GOT3 (cell line): Measurements from ENCODE around the gene TUSC2.

ENCODE experiments used
- DNase-seq: peaks from one replicate; lab custom pipeline; 2025; ENCODE audit warnings: mixed read lengths; lab: John Stamatoyannopoulos, UW

The TUSC2 gene

DNA sequence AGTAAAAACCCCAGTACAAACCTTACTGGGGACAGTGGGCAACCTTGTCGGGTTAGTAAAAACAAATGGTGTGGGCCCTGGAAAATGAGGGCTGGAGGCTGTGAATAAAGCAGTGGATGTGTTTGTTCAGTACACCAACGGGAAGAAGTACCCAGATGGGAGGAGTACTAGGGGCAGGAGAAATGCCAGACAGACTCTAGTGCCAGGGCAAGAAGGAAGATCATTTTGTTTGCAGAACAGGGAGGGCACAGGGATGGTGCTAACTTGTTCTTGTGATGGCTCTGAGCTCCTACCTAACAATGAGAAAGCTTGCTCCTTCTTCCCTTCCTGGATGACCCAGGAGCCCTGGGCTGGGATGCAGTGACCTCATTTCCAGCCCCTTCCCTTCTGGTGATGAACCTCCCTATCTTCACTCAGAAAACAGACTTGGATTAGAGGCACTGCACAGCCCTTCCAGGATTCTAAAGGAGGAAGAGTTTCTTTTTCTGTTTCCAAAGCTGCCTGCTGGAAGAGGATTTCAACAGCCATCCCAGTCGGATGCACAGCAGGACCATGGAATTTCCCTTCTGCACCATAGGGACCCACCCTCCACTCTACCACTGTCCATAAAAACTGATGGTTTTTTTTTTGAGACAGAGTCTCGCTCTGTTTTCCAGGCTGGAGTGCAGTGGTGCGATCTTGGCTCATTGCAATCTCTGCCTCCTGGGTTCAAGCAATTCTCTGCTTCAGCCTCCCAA is 6.5 kb upstream of the TUSC2 start:
- DNase-seq, result no peak

- DNase-seq, result no peak
Measured at GRCh38 chr3:50333744-50334328, 5.8 kb upstream of the TUSC2 start.

GRCh38 chr3:50331364-50331907 is 3.4 kb upstream of the TUSC2 start:
- no peak for DNase-seq

DNA sequence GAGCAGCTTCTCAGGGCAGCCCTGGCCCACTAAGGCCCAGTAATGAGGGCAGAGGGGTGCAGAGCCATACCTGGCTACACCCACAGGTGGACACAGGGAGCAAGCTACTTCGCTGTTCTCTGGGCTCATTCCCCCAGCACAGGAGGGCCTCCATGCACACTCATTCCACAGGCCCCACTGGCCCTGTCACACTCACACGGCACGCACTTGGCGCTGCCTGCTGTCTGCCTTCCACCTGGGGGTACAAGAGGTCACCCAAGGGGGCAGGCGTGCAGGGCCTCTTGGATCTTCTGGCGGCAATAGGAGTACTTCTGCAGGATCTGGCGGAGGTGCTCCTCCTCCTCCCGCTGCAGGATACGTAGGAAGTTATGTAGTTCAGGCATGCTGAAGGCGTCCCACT is 2.3 kb upstream of the TUSC2 start:
- DNase-seq, result no peak

DNA sequence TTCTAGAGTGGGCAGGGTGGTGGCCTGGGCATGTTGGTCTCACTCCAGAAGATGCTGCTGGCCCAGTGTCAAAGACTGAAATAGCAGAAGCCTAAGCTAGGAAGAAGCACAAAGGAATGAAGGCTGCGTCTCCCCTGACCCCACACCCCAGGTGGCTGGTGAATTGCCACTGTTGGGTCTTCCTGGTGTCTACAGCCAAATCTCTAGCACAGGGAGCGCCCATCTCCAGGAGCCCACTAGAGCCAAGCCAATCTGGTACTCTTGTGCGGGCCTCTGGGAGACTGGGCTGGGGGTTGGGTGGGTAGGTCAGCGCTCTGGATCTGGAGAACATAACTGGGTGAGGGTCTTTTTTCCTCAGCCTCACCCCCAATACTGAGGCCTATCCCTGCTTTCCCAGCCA is 894 bp downstream of the TUSC2 start:
- no peak for DNase-seq

- DNase-seq, result no peak
Measured at GRCh38 chr3:50326182-50326541, 1.9 kb downstream of the TUSC2 start.

DNA sequence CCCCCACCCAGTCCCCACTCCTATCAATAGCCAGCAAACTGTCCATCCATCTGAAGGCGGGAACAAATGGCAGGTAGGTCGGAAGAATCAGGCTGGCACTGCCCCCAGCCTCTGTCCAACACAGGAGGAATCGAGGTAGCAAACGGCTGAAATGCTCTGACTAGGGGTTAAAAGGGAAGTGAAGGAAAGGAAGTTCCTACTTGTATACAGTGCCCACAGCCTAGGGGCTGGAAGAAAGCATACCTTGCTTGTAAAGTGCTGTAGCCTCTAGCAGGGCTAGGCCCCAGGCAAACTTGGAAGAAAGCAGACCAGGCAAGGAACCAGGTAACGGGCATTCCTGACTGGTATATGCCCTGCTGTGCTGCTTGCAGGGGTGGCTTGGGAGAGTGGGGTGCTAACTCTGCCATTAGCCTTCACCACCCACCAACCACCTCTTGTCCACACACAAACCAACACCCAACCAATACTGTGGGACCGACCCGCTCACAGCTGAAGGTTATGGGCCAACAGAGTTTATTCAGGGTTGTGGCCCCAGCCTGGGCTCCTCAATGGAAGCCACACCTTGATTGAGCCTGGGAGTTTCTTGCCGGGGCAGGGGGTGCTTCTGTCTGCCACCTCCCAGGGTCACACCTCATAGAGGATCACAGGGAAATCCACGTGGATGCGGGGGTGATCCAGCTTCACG is 2.4 kb downstream of the TUSC2 start:
- DNase-seq, result no peak

- no peak for DNase-seq
Measured at GRCh38 chr3:50325113-50325480, 2.9 kb downstream of the TUSC2 start.

- no peak for DNase-seq
Measured at GRCh38 chr3:50324351-50325112, 3.5 kb downstream of the TUSC2 start.

- DNase-seq, result no peak
Measured at GRCh38 chr3:50323614-50324199, 4.3 kb downstream of the TUSC2 start.

DNA sequence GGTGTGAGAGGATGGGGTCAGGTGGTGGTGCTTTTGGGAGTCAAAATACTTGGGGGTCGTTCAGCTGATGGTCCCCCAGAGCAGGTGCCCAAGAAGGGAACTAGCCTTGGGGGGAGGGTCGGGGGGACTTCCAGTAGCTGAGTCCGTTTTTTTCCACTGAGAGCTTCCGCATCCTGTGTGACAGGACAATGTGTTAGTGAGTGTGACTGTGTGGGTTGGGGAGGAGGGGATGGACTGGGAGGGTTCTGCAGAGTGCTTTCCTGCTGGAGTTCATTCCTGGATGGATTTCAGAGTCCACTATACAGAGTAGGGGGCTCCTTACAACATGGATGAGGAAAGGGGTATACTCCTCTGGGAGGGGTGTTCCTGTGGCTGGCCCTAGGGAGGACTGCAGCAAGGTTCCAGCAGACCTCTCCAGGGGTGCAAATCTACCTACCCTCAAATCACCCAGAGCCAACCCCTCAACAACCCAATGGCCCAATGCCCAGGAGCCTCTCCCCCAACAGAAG is 4.9 kb downstream of the TUSC2 start:
- DNase-seq, result no peak

GRCh38 chr3:50322386-50323091 is 5.5 kb downstream of the TUSC2 start, which contains the start of gene HYAL2:
HYAL2 (minus strand) TSS chr3:50322745; CDS start chr3:50320489, 2,256 bp downstream.
- DNase-seq, result no peak

- DNase-seq, result no peak
Measured at GRCh38 chr3:50322115-50322385, 6.0 kb downstream of the TUSC2 start.

DNA sequence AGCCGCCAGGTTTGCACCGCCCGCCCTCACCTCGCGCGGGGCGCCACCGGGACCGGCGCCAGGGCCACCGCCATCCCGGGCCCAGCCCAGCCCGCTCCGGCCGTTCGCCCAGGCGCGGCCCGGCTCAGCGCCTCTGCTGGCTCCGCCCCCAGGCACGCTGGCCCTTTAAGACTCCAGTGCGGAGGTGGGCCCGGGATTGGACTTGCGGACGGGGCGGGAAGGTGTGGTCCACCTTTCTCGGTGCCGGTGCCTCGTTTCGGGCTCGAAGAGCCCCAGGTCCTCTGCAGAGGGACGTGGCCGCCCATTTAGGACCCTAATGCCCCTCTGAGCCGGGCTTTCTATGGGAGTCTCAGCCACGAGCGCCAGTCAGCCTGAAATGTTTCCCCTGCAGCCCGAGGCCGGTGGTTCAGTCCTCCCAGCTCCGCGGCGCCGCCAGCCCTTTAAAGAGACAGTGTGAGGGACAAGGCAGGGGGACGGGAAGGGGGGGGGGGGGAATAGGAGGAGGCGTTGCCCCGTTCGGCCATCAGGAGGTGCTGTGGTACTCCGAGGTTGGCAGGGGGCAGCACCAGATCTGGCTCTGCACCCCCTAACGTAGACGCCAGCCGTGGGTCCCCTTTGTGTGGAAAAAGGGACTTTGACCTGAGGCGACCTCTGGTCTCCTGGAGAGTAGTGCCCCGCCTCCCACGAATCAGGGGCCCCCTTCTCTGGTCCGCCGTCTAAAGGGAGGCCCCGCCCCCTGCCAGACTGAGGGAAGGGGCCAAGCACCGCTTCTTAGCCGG is 6.5 kb downstream of the TUSC2 start:
- DNase-seq, result peak; percentile 73

GRCh38 chr3:50320853-50321335 is 7.1 kb downstream of the TUSC2 start:
- peak; percentile 73 for DNase-seq

DNA sequence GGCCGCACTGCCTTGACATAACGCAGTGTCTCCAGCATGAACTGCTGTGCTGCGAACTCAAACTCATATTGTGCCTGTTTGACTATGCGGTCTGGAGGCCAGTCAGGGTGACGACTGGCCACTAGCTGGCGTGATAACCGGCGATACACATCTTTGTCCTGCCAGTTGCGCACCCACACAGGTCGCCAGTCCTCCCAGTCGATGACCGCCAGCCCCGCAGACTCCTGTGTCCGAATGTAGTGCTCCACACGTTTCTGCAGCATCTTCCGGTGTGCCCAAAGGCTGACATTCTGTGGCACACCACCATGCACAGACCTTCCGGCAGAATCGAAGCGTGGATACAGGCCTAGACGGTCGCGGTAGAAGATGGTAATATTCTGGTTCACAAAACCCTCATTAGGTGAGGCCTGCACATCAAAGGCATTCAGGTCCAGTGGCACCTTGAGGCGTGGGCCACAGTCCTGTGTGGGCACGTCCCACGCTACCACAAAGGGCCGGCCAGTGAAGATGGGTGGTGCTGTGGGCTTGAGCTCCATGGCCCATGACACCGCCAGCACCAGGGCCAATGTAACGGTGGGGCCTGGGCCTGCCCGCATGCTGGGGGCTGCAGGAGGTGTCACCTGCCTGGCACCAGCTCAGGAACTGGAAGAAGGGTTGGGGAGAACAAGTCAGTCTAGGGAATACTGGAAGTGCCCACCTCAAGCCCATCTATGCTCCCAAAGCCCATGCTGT is 8.0 kb downstream of the TUSC2 start:
- no peak for DNase-seq

DNA sequence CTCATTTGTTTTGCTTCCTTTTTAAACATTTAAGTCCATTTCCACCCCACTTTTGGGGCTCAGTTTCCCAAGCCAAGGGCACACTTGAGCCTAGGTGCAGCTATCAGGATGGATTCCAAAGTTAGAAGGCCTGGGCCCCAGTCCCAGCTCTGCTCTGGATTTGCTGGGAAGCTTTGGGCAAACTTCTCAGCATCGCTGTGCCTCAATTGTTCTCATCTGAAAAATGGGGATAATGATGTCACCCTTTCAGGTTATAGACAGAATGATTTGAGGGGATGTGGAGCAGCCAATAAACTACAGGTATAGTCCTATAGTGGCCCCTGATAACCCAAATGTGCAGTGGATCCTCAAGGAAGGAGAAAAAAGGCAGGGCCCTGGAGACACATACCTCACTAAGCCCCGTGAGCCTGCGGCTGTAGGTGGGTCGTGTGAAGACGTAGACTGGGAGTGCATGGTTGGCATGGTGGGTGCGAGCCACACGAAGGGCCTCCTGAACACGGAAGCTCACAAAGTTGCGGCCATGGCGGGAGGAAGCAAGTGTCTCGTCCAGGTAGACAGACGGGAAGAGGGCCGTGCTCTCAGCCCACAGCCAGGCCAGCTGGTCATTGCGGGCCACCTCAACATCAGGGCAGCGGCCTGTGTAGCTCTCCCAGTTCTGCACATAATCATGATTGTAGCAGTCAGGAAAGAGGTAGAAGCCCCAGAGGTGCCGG is 8.7 kb downstream of the TUSC2 start:
- DNase-seq, result no peak

DNA sequence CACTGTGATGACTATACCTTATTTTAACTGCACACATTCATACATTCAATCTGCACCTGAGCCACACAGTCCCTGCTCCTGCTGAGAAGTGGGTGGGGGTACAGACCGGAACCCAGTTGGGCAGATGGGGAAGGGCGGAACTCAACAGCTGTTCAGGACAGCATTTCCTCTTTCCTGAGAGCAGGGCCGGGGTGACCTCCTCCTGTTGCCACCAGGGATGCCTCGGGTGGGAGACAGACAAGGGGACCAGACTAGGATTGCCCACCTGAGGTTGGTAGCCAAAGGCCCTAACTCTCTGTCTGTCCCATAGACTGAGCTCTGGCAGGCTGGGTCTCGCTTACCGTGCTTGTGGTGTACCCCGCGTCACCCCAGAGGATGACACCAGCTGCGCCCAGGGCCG is 9.4 kb downstream of the TUSC2 start:
- no peak for DNase-seq

- no peak for DNase-seq
Measured at GRCh38 chr3:50318163-50318562, 9.9 kb downstream of the TUSC2 start.
